Testis (tissue), 3 donors: ENCODE data around the gene LAMTOR4. TPM values are rescaled to one million over a fixed set of nuclear protein-coding genes. Genes with fewer than 3 reads are reported as not detected.
A peak's percentile ranks its signal among the peaks of the same experiment; 100 is the strongest.

Experiments used
- DNase-seq: peaks from one replicate; pipeline ENCODE4 v3.0.0-alpha.2; 2019
- H3K27ac ChIP-seq, 2 donors: fragments of 200-600 bp; sonication (generic); one replicate each; pipeline ENCODE4 v1.5.1; 2019
- H3K27me3 ChIP-seq: fragments of 200-600 bp; sonication (generic); one replicate; pipeline ENCODE4 v1.5.1; 2019
- H3K36me3 ChIP-seq: fragments of 200-600 bp; sonication (generic); one replicate; pipeline ENCODE4 v1.5.1; 2017; ENCODE audit warnings: low read depth; ENCODE audit errors: missing control alignments
- H3K4me1 ChIP-seq: fragments of 200-600 bp; sonication (generic); one replicate; pipeline ENCODE4 v1.5.1; 2019
- H3K4me3 ChIP-seq, 2 donors: fragments of 200-600 bp; sonication (generic); one replicate each; pipeline ENCODE4 v1.5.1; 2017 to 2019
- H3K9me3 ChIP-seq: fragments of 200-600 bp; sonication (generic); one replicate; pipeline ENCODE4 v1.5.1; 2017
- CTCF ChIP-seq, 3 experiments: fragments of 450-650 bp in 2 of 3; fragments of 200-600 bp in 1 of 3; sonication (generic) in 1 of 3; IDR thresholded peaks; one replicate each; pipeline ENCODE4 v1.5.1; 2016 to 2019; ENCODE audit warnings: antibody characterized with exemption in 3 of 3, mild to moderate bottlenecking in 2 of 3, moderate library complexity in 1 of 3
- POLR2A ChIP-seq: fragments of 450-650 bp; IDR thresholded peaks from one replicate; pipeline ENCODE4 v1.6.1; 2017; ENCODE audit warnings: antibody characterized with exemption, mild to moderate bottlenecking, moderate library complexity
- WGBS, 2 donors: methylation state at CpG; one replicate each; pipeline ENCODE4 v1.1.5; 2018; 5-methylcytosine and 5-hydroxymethylcytosine counted together
- intact Hi-C: fragments of 100-400 bp; cut with DNase I; formaldehyde crosslinking; loops from one replicate; pipeline ENCODE4 v1.15.1; 2023; ENCODE audit warnings: low total_unique reads
- polyA plus RNA-seq: library from polyadenylated mRNA; stranded (reverse); fragments of 350-450 nt; fragmentation: Illumina TruSeq; extraction: RNeasy Lipid Tissue Mini Kit (QIAGEN cat#74804); gene quantifications from one replicate; pipeline ENCODE4 v1.2.3, GENCODE V29; 2014; ENCODE audit warnings: low read depth, low replicate concordance; ENCODE audit not compliant: insufficient read depth
- total RNA-seq, 2 donors: library from RNA; depleted of rRNA; stranded (reverse); fragments of >200 nt; gene quantifications; one replicate each; pipeline ENCODE4 v1.2.3, GENCODE V29; 2016

LAMTOR4 gene
- total and polyA plus RNA-seq, 3 donors from 2014 or later: 136 to 179 (median 144) TPM

DNA sequence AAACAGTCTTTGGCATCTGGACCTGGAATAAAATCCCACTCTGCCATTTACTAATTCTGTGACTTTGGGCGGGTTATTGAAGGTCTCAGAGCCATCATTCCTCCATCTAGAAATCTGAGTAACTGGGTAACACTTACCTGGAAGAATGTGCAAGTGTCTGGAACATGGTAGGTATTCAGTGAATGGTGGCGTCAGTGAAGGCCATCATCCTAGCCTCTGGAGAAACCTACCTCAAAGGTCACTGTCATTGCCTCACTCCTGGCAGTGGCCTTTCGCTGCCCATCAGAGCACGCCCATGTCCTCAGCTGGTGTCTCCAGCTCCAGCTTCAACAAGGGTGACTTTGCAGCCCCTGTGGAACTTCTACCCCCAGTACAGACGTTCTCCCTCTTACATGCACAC lies 15.2 kb downstream of the LAMTOR4 start:
- DNase-seq: no peak
- intact Hi-C loops: no loop called here
- no peak for TF ChIP-seq CTCF (IDR thresholded peaks at IDR 0.05)
- 80 to 87% methylated on average over 5 of the region's 5 CpGs for WGBS, 2 donors
- Histone ChIP-seq H3K4me1 (peaks cover 7% of the 10 kb centered on the region), H3K9me3 (no peaks in the 10 kb centered on the region), H3K36me3 (no peaks in the 10 kb centered on the region), H3K4me3 (no peak overlapping the region), H3K27ac (no peak overlapping the region), H3K27me3 (no peaks in the 10 kb centered on the region)

DNA sequence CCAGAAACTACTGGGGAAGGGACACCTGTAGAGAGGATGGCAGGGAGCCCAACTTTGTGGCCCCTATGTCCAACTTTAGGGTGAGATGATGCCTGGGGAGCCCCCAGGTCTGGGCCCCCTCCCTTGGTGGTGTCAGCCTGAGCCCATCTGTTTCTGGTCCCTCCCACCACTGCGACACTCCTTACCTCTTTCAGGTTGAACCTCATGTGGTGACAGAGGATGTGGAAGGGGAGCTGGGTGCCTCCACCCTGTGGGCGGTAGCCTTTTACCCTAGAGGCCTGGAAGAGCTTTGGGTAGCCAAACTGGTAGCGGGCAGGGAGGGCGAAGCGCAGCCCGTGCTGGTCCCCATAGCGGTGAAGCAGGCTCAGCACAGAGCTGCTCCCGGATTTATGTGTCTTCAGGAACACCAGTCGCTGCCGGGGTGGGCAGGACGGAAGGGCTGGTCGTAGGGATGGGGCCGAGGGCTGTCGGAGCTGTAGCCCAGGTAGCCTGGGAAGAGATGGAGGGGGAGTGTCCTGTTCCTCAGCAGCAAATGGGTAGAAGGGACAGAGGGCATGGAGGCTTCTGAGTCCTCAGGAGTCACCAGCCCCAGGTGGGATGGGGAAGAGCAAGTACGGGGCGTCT lies 17.7 kb downstream of the LAMTOR4 start:
- Histone ChIP-seq H3K36me3 (no peaks in the 10 kb centered on the region), H3K27ac (no peak overlapping the region), H3K27me3 (no peaks in the 10 kb centered on the region), H3K4me3 (no peak overlapping the region), H3K4me1 (peaks cover 10% of the 10 kb centered on the region), H3K9me3 (no peaks in the 10 kb centered on the region)
- no peak for DNase-seq
- no peak for TF ChIP-seq POLR2A
- TF ChIP-seq CTCF (IDR thresholded peaks at IDR 0.05): no peak
- intact Hi-C loops: no loop called here
- WGBS, 2 donors: 86 to 87% methylated on average over 8 to 16 of the region's 16 CpGs

DNA sequence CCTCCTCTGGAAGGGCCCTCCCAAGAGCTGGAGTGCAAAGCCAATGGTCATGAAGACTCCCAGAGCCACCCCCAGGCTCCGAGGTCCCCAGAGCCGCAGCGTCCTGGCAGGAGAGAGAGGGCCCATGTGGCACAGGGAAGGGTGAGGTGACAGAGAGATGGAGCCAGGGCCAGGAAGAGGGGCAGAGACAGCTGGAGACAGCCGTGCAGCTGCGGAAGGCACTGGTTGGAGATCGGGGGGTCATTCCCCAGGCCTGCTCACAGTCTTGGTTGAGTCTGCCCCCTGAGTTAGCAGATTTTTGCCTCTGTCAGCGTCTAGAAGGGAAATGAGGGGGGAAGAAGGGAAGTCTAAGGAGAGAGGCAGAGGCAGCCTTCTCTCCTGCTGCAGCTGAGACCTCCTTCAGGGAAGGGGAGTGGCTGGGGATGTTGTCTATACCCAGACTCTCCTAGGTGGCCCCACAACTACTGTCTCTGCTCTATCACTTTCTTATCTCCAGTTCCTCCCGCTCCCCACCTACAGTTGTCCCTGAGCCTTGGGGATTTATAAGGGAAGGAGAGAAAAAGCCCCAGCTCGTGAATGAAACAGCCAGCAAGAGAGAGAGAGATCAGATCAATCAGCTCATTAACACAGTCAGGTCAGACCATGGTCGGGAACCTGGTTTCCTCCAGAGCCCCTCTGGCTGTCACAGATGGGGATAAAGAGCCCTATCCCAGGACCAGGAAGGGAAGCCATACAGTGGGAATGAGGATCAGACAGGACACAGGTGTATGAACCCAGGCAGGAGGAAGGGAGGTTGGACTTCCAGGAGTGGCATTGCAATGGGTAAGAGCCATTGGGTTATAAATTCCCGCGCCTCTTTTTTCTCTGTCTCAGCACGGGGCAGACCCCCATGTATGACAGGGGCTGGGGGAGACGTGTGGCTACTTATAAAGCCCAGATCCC lies 18.5 kb downstream of the LAMTOR4 start:
- no peak for TF ChIP-seq POLR2A
- no peak for TF ChIP-seq CTCF (IDR thresholded peaks at IDR 0.05)
- H3K4me1 ChIP-seq: peaks cover 15% of the 10 kb centered on the region
- H3K4me3 ChIP-seq: no peak overlapping the region
- 52 to 57% methylated on average over 11 to 14 of the region's 14 CpGs for WGBS, 2 donors
- no peak for DNase-seq
- peak overlapping the region in 1 of 2 donors; percentile 89 for H3K27ac ChIP-seq
- intact Hi-C loops: no loop called here
- no peaks in the 10 kb centered on the region for H3K27me3 ChIP-seq
- H3K9me3 ChIP-seq: no peaks in the 10 kb centered on the region
- no peaks in the 10 kb centered on the region for H3K36me3 ChIP-seq

DNA sequence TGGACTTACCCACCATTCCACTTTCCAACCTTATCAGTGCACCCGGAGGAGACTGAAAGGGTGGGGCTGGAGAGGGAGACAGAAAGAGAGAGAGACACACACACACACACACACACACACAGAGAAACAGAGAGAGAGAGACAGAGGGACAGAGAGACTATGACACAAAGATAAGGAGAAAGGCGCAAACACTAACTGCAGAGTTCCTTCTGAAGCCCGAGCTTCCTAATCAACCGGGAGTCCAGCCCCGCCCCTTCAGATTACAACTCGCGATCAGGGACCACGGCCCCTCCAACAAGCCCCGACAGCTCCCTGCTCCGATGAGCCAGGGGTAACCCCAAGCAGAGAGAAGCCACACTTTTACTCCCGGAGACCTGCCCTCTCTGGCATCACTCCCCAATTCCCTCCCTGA lies 19.2 kb downstream of the LAMTOR4 start:
- no peaks in the 10 kb centered on the region for H3K9me3 ChIP-seq
- DNase-seq: peak; percentile 45
- peak overlapping the region; percentile 47 to 58 for H3K4me3 ChIP-seq
- peak overlapping the region; percentile 68 to 89 for H3K27ac ChIP-seq
- H3K4me1 ChIP-seq: peaks cover 15% of the 10 kb centered on the region
- H3K36me3 ChIP-seq: no peaks in the 10 kb centered on the region
- 20 to 34% methylated on average over 11 of the region's 11 CpGs for WGBS, 2 donors
- no peak for TF ChIP-seq CTCF (IDR thresholded peaks at IDR 0.05)
- intact Hi-C loops: no loop called here
- H3K27me3 ChIP-seq: no peaks in the 10 kb centered on the region
